HepG2 (cell line): ENCODE data around the gene TRIM67. TPM values are rescaled to one million over a fixed set of nuclear protein-coding genes. Genes with fewer than 3 reads are reported as not detected.
A peak's percentile ranks its signal among the peaks of the same experiment; 100 is the strongest.

Source experiments
- CEBPG ChIP-seq: IDR thresholded peaks from 2 replicates; pipeline ENCODE4 v1.6.1; 2016
- CREM ChIP-seq, 2 experiments: sonication (generic) in 1 of 2; formaldehyde crosslinking in 1 of 2; IDR thresholded peaks; 2 replicates each; pipeline versions ENCODE4 v1.4.0 to v1.6.1; 2016 to 2020; ENCODE audit warnings: antibody characterized with exemption in 1 of 2, mild to moderate bottlenecking in 1 of 2, missing genetic modification reagents in 1 of 2
- EHMT2 ChIP-seq: fragments of 200-600 bp; sonication (generic); IDR thresholded peaks from 2 replicates; pipeline ENCODE4 v1.7.0; 2017; ENCODE audit warnings: antibody characterized with exemption, low read depth, low read length, borderline replicate concordance
- ELF3 ChIP-seq: IDR thresholded peaks from 2 replicates; pipeline ENCODE4 v1.6.1; 2016; ENCODE audit warnings: missing genetic modification reagents, missing compliant biosample characterization
- FOXM1 ChIP-seq: sonication (generic); formaldehyde crosslinking; IDR thresholded peaks from 2 replicates; pipeline ENCODE4 v1.5.0; 2020; ENCODE audit warnings: missing genetic modification reagents
- GATAD2A ChIP-seq: IDR thresholded peaks from 2 replicates; pipeline ENCODE4 v1.6.1; 2016
- GLI4 ChIP-seq: sonication (generic); formaldehyde crosslinking; IDR thresholded peaks from 2 replicates; pipeline ENCODE4 v1.5.1; 2020; ENCODE audit warnings: missing genetic modification reagents, mild to moderate bottlenecking, moderate library complexity, borderline replicate concordance
- JDP2 ChIP-seq: sonication (generic); formaldehyde crosslinking; IDR thresholded peaks from 2 replicates; pipeline ENCODE4 v1.8.1; 2022; ENCODE audit warnings: missing genetic modification reagents, borderline replicate concordance
- MXI1 ChIP-seq: IDR thresholded peaks from 3 replicates; pipeline ENCODE4 v1.6.1; 2012; ENCODE audit warnings: low read depth, low read length, inconsistent platforms, borderline replicate concordance
- NAIF1 ChIP-seq: sonication (generic); formaldehyde crosslinking; IDR thresholded peaks from 2 replicates; pipeline ENCODE4 v1.5.0; 2020; ENCODE audit warnings: mild to moderate bottlenecking, missing genetic modification reagents, borderline replicate concordance
- NCOA1 ChIP-seq: sonication (generic); formaldehyde crosslinking; IDR thresholded peaks from 2 replicates; pipeline ENCODE4 v1.9.0; 2021; ENCODE audit warnings: missing genetic modification reagents
- NONO ChIP-seq, 2 experiments: fragments of 450-650 bp in 1 of 2; sonication (generic) in 1 of 2; formaldehyde crosslinking in 1 of 2; IDR thresholded peaks in 1 of 2; conservative IDR thresholded peaks in 1 of 2; 2 replicates each; pipeline versions ENCODE4 v1.6.1 to v1.8.0; 2017 to 2022; ENCODE audit warnings: mild to moderate bottlenecking in 1 of 2, missing genetic modification reagents in 1 of 2, moderate library complexity in 1 of 2
- NPAS2 ChIP-seq: sonication (generic); formaldehyde crosslinking; IDR thresholded peaks from 2 replicates; pipeline ENCODE4 v1.8.0; 2022; ENCODE audit warnings: mild to moderate bottlenecking, missing genetic modification reagents, borderline replicate concordance
- POGZ ChIP-seq: sonication (generic); formaldehyde crosslinking; IDR thresholded peaks from 2 replicates; pipeline ENCODE4 v1.4.0; 2020; ENCODE audit warnings: mild to moderate bottlenecking, missing genetic modification reagents
- POLR2A ChIP-seq, 2 experiments: IDR thresholded peaks; 2 replicates each; pipeline ENCODE4 v1.6.1; 2011; ENCODE audit warnings: low read depth in 2 of 2, low read length in 2 of 2, mild to moderate bottlenecking in 1 of 2, moderate library complexity in 1 of 2; ENCODE audit not compliant: insufficient read depth in 1 of 2
- SIX1 ChIP-seq: sonication (generic); formaldehyde crosslinking; IDR thresholded peaks from 2 replicates; pipeline ENCODE4 v1.4.0; 2020; ENCODE audit warnings: missing genetic modification reagents, borderline replicate concordance
- SP140L ChIP-seq: sonication (generic); formaldehyde crosslinking; IDR thresholded peaks from 2 replicates; pipeline ENCODE4 v1.4.0; 2020; ENCODE audit warnings: missing genetic modification reagents, borderline replicate concordance
- ZFY ChIP-seq: sonication (generic); formaldehyde crosslinking; IDR thresholded peaks from 2 replicates; pipeline ENCODE4 v1.4.0; 2020; ENCODE audit warnings: missing genetic modification reagents
- ZNF282 ChIP-seq: fragments of 450-650 bp; IDR thresholded peaks from 2 replicates; pipeline ENCODE4 v1.6.1; 2018; ENCODE audit not compliant: partially characterized antibody
- ZNF644 ChIP-seq: IDR thresholded peaks from 2 replicates; pipeline ENCODE4 v1.6.1; 2016; ENCODE audit warnings: low read depth
- ZNF7 ChIP-seq: IDR thresholded peaks from 2 replicates; pipeline ENCODE4 v1.6.1; 2016; ENCODE audit warnings: missing biosample characterization, missing genetic modification reagents
- ZNF839 ChIP-seq: sonication (generic); formaldehyde crosslinking; IDR thresholded peaks from 2 replicates; pipeline ENCODE4 v1.4.0; 2020; ENCODE audit warnings: missing genetic modification reagents, mild to moderate bottlenecking, borderline replicate concordance
- polyA plus RNA-seq, 8 experiments: library from polyadenylated mRNA; depleted of rRNA in 3 of 8; stranded (reverse) in 7 of 8; unstranded in 1 of 8; fragments of >200 nt; fragmentation: Illumina TruSeq in 4 of 8; extraction: Trizol in 4 of 8; gene quantifications; 2 replicates each; pipeline versions ENCODE4 v1.2.1 to v1.2.3, GENCODE V29; 2011 to 2016; ENCODE audit warnings: low read depth in 4 of 8, missing spikeins in 1 of 8, mixed read lengths in 1 of 8; ENCODE audit not compliant: insufficient read depth in 1 of 8
- total RNA-seq, 5 experiments: library from RNA; depleted of rRNA; stranded (reverse); fragments of >200 nt; fragmentation: Illumina TruSeq; extraction: Trizol; gene quantifications; 2 replicates each; pipeline ENCODE4 v1.2.3, GENCODE V29; 2016; ENCODE audit warnings: low read depth in 1 of 5
- TF ChIP-seq, protein P1 (sequence below): sonication (generic); formaldehyde crosslinking; IDR thresholded peaks from 2 replicates; pipeline ENCODE4 v1.4.0; 2020; ENCODE audit warnings: missing genetic modification reagents, borderline replicate concordance
- TF ChIP-seq, protein P2 (sequence below): sonication (generic); formaldehyde crosslinking; IDR thresholded peaks from 2 replicates; pipeline ENCODE4 v1.5.1; 2020; ENCODE audit warnings: mild to moderate bottlenecking, moderate library complexity, missing genetic modification reagents
- TF ChIP-seq, protein P3 (sequence below): sonication (generic); formaldehyde crosslinking; IDR thresholded peaks from 2 replicates; pipeline ENCODE4 v1.5.1; 2020; ENCODE audit warnings: missing genetic modification reagents, mild to moderate bottlenecking, borderline replicate concordance

TRIM67 gene
- total and polyA plus RNA-seq, 2 of the 13 experiments (the other 11 are each of a cell fraction or from before 2014, with no cell fraction given), result not detected

DNA sequence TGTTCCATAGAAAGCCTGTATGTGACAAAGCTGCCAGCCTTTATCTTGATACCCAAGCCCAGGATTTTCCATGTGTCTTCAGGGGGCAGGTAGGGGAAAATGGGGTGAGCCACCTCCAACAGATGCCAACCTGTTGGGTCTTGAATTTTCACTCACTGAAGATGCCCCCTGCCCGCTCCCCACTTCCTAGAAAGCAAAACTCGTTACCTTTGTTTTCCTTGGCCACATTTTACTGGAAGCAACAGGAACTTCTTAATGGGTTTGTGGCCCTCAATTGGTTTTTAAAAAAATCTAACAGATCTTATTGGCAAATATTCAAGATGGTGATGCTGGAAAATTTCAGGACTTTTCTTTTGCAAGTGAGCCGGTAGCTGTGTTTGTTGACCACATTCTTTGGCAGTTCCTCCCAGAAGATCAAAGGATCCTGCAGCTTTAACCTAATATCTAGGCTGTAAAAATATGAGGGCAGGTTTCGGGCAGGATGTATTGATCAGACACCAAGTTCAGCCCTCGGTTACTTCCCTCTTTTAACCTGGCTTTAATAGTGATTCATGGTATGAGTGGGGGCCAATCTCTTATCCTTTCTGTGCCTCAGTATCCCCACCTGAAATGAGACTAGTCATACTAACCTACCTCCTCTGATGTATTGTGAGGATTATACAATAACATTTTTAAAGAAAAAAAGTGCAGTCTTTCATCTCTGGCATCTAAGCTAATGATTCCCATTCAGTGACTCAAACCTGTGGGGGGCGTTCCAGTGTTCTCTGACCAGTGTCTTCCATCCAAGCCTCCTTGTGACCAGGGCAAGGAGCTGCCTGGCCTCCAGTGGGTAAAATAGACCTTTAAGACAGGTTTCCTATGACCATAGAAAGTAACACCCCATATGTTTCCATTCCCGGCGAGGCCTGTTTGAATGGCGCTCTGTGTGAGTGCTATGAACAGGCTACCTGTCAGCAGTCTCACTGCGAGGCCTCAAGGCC, 57.9 kb downstream of the TRIM67 start (continued):
- TF ChIP-seq, protein P1, sequence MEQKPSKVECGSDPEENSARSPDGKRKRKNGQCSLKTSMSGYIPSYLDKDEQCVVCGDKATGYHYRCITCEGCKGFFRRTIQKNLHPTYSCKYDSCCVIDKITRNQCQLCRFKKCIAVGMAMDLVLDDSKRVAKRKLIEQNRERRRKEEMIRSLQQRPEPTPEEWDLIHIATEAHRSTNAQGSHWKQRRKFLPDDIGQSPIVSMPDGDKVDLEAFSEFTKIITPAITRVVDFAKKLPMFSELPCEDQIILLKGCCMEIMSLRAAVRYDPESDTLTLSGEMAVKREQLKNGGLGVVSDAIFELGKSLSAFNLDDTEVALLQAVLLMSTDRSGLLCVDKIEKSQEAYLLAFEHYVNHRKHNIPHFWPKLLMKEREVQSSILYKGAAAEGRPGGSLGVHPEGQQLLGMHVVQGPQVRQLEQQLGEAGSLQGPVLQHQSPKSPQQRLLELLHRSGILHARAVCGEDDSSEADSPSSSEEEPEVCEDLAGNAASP (CRISPR knock-in tag), result peak; percentile 66; the same call in 1 of the 2 replicates
- TF ChIP-seq FOXM1, result no peak
- no peak for TF ChIP-seq MXI1
- TF ChIP-seq ELF3 (CRISPR knock-in tag), result peak; percentile 77
- no peak for TF ChIP-seq GLI4 (CRISPR knock-in tag)
- TF ChIP-seq ZNF282, result no peak
- peak; percentile 75 for TF ChIP-seq GATAD2A (CRISPR knock-in tag)
- peak; percentile 38; the same call in 1 of the 2 replicates for TF ChIP-seq ZFY (CRISPR knock-in tag)
- TF ChIP-seq NPAS2 (CRISPR knock-in tag), result no peak
- peak; percentile 92 for TF ChIP-seq ZNF644 (CRISPR knock-in tag)
- TF ChIP-seq CREM (IDR thresholded peaks at IDR 0.05), result peak; percentile 70
- no peak for TF ChIP-seq CREM (CRISPR knock-in tag; IDR thresholded peaks at IDR 0.05)
- TF ChIP-seq ZNF839, result no peak
- TF ChIP-seq NAIF1 (CRISPR knock-in tag), result no peak
- no peak for TF ChIP-seq NONO (IDR thresholded peaks at IDR 0.05)
- TF ChIP-seq NONO (CRISPR knock-in tag; conservative IDR thresholded peaks at IDR 0.05), result no peak
- peak; percentile 79 for TF ChIP-seq EHMT2
- TF ChIP-seq SP140L (CRISPR knock-in tag), result no peak
- TF ChIP-seq, protein P2, sequence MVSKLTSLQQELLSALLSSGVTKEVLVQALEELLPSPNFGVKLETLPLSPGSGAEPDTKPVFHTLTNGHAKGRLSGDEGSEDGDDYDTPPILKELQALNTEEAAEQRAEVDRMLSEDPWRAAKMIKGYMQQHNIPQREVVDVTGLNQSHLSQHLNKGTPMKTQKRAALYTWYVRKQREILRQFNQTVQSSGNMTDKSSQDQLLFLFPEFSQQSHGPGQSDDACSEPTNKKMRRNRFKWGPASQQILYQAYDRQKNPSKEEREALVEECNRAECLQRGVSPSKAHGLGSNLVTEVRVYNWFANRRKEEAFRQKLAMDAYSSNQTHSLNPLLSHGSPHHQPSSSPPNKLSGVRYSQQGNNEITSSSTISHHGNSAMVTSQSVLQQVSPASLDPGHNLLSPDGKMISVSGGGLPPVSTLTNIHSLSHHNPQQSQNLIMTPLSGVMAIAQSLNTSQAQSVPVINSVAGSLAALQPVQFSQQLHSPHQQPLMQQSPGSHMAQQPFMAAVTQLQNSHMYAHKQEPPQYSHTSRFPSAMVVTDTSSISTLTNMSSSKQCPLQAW (CRISPR knock-in tag), result no peak
- peak; percentile 60 for TF ChIP-seq POGZ (CRISPR knock-in tag)
- no peak for TF ChIP-seq JDP2 (CRISPR knock-in tag)
- TF ChIP-seq, protein P3, sequence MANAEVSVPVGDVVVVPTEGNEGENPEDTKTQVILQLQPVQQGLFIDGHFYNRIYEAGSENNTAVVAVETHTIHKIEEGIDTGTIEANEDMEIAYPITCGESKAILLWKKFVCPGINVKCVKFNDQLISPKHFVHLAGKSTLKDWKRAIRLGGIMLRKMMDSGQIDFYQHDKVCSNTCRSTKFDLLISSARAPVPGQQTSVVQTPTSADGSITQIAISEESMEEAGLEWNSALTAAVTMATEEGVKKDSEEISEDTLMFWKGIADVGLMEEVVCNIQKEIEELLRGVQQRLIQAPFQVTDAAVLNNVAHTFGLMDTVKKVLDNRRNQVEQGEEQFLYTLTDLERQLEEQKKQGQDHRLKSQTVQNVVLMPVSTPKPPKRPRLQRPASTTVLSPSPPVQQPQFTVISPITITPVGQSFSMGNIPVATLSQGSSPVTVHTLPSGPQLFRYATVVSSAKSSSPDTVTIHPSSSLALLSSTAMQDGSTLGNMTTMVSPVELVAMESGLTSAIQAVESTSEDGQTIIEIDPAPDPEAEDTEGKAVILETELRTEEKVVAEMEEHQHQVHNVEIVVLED (CRISPR knock-in tag), result no peak
- peak; percentile 38; the same call in 1 of the 2 replicates for TF ChIP-seq NCOA1 (CRISPR knock-in tag)
- TF ChIP-seq POLR2A (IDR thresholded peaks at IDR 0.05; ENCODE audit: insufficient read depth in 1 of 2, low read depth in 2 of 2, low read length in 2 of 2), result no peak
- TF ChIP-seq CEBPG, result peak; percentile 22; the same call in 1 of the 2 replicates
- TF ChIP-seq SIX1 (CRISPR knock-in tag), result peak; percentile 19; the same call in 1 of the 2 replicates
- TF ChIP-seq ZNF7, result no peak
